ENCODE results near the gene MRO. TPM values are rescaled to one million over a fixed set of nuclear protein-coding genes. Genes with fewer than 3 reads are reported as not detected.
A peak's percentile ranks its signal among the peaks of the same experiment; 100 is the strongest.

MRO gene
- total and polyA plus RNA-seq, 5 donors: 5.2 to 8.7 (median 7.2) TPM

- intact Hi-C loops (cut with DNase I): no loop called here
- Histone ChIP-seq H3K27me3 (ENCODE audit: control insufficient read depth, insufficient read depth) (no peaks in the 10 kb centered on the region), H3K9me3 (ENCODE audit: control insufficient read depth, low read length) (no peaks in the 10 kb centered on the region), H3K4me1 (ENCODE audit: control insufficient read depth, insufficient read depth, low read length) (no peaks in the 10 kb centered on the region), H3K4me3 (ENCODE audit: low read length) (no peak overlapping the region), H3K27ac (ENCODE audit: low read length) (no peak overlapping the region)
- WGBS: 57% methylated on average over 6 of the region's 6 CpGs
- ATAC-seq (peak; percentile 66 to 69), DNase-seq (peak in 2 of 3 donors; percentile 28 to 50)
Observed at GRCh38 chr18:50853863-50854271, 34.1 kb upstream of the MRO start.

DNA sequence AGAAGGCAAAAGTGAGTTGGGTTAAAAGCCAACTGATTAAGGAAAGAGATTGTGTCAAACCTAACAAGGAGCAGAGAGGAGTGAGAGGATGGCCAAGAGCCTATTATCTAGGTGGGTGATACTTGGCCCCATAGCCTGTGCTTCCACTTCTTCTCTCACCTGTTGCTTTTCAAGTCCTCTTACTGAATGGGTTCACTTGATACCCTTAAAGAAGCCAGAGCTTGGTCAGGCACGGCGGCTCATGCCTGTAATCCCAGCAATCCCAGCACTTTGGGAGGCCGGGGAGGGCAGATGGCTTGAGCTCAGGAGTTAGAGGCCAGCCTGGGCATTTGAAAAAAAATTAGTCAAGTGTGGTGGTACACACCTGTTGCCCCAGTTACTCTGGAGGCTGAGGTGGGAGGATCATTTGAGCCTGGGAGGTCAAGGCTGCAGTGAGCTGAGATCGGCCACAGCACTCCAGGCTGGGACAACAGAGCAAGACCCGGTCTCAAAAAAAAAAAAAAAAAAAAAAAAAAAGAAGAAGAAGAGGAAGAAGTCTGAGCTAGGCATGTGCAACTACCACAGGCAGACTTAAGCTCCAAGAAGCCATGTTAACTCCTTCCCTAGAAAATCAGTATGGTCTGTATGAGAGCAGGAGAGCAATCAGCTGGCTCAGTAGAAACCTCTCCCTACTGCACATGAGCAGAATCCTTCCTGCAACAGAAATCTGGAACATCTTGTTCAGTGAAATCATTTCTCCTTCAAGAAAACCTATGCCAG, 30.7 kb upstream of the MRO start:
- Histone ChIP-seq H3K4me1 (ENCODE audit: control insufficient read depth, insufficient read depth, low read length) (no peaks in the 10 kb centered on the region), H3K9me3 (ENCODE audit: control insufficient read depth, low read length) (no peaks in the 10 kb centered on the region), H3K4me3 (ENCODE audit: low read length) (no peak overlapping the region), H3K27ac (ENCODE audit: low read length) (no peak overlapping the region), H3K27me3 (ENCODE audit: control insufficient read depth, insufficient read depth) (no peaks in the 10 kb centered on the region)
- ATAC-seq (no peak), DNase-seq (no peak)
- 97% methylated on average over 5 of the region's 5 CpGs for WGBS
- intact Hi-C loops (cut with DNase I): no loop called here

DNA sequence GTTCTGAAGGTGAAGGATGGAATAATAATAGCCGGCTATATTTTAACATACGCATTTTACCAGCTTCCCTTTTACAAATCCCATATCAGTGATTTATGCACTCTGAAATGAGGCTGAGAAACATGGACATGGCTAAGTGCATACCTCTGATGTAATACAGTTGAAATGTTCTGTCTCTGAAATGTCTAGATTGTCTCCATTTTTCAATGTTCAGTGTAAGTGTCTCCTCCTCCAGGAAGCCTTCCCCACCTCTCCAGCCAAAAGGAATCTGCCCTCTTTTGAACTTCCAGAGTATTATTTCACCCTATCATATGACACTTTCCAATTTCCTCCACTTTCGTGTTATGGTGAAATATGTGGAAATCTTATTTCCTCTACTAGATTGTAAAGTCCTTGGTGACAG, 29.6 kb upstream of the MRO start:
- Histone ChIP-seq H3K27ac (ENCODE audit: low read length) (no peak overlapping the region), H3K4me3 (ENCODE audit: low read length) (no peak overlapping the region), H3K4me1 (ENCODE audit: control insufficient read depth, insufficient read depth, low read length) (no peaks in the 10 kb centered on the region), H3K27me3 (ENCODE audit: control insufficient read depth, insufficient read depth) (no peaks in the 10 kb centered on the region), H3K9me3 (ENCODE audit: control insufficient read depth, low read length) (no peaks in the 10 kb centered on the region)
- DNase-seq: no peak
- intact Hi-C loops (cut with DNase I): no loop called here
- WGBS: 35% methylated on average over 3 of the region's 3 CpGs
- ATAC-seq: no peak

GRCh38 chr18:50848991-50849390, 29.2 kb upstream of the MRO start:
- intact Hi-C loops (cut with DNase I): no loop called here
- no peak overlapping the region for H3K27ac ChIP-seq (ENCODE audit: low read length)
- 80% methylated on average over 1 of the region's 1 CpG for WGBS

GRCh38 chr18:50848061-50848551, 28.3 kb upstream of the MRO start:
- no peak overlapping the region for H3K27ac ChIP-seq (ENCODE audit: low read length)
- 58% methylated on average over 7 of the region's 7 CpGs for WGBS
- ATAC-seq: peak; percentile 43 to 61

More at GRCh38 chr18:50848991-50849390, 29.2 kb upstream of the MRO start:
- no peaks in the 10 kb centered on the region for H3K27me3 ChIP-seq (ENCODE audit: control insufficient read depth, insufficient read depth)
- H3K9me3 ChIP-seq (ENCODE audit: control insufficient read depth, low read length): no peaks in the 10 kb centered on the region
- H3K4me1 ChIP-seq (ENCODE audit: control insufficient read depth, insufficient read depth, low read length): no peaks in the 10 kb centered on the region
- ATAC-seq: no peak
- DNase-seq: no peak
- H3K4me3 ChIP-seq (ENCODE audit: low read length): no peak overlapping the region

GRCh38 chr18:50847192-50847591, 27.4 kb upstream of the MRO start:
- Histone ChIP-seq H3K27ac (ENCODE audit: low read length) (peak overlapping the region; percentile 8), H3K4me1 (ENCODE audit: control insufficient read depth, insufficient read depth, low read length) (no peaks in the 10 kb centered on the region), H3K27me3 (ENCODE audit: control insufficient read depth, insufficient read depth) (no peaks in the 10 kb centered on the region), H3K4me3 (ENCODE audit: low read length) (no peak overlapping the region), H3K9me3 (ENCODE audit: control insufficient read depth, low read length) (no peaks in the 10 kb centered on the region)
- intact Hi-C loops (cut with DNase I): no loop called here
- WGBS: 51% methylated on average over 4 of the region's 4 CpGs
- ATAC-seq: no peak
- DNase-seq: no peak

More at GRCh38 chr18:50848061-50848551, 28.3 kb upstream of the MRO start:
- H3K27me3 ChIP-seq (ENCODE audit: control insufficient read depth, insufficient read depth): no peaks in the 10 kb centered on the region
- no peaks in the 10 kb centered on the region for H3K9me3 ChIP-seq (ENCODE audit: control insufficient read depth, low read length)
- intact Hi-C loops (cut with DNase I): no loop called here
- peak in 1 of 3 donors; percentile 50 for DNase-seq
- H3K4me1 ChIP-seq (ENCODE audit: control insufficient read depth, insufficient read depth, low read length): no peaks in the 10 kb centered on the region
- H3K4me3 ChIP-seq (ENCODE audit: low read length): no peak overlapping the region

- no peak for DNase-seq
- peak overlapping the region; percentile 50 for H3K27ac ChIP-seq (ENCODE audit: low read length)
- H3K27me3 ChIP-seq (ENCODE audit: control insufficient read depth, insufficient read depth): no peaks in the 10 kb centered on the region
- no peak overlapping the region for H3K4me3 ChIP-seq (ENCODE audit: low read length)
- WGBS: 76% methylated on average over 3 of the region's 3 CpGs
- H3K4me1 ChIP-seq (ENCODE audit: control insufficient read depth, insufficient read depth, low read length): peaks cover under 1% of the 10 kb centered on the region
- ATAC-seq: no peak
- intact Hi-C loops (cut with DNase I): no loop called here
- H3K9me3 ChIP-seq (ENCODE audit: control insufficient read depth, low read length): no peaks in the 10 kb centered on the region
Observed at GRCh38 chr18:50844960-50845359, 25.1 kb upstream of the MRO start.

- Histone ChIP-seq H3K4me1 (ENCODE audit: control insufficient read depth, insufficient read depth, low read length) (peaks cover 3% of the 10 kb centered on the region), H3K27ac (ENCODE audit: low read length) (no peak overlapping the region), H3K9me3 (ENCODE audit: control insufficient read depth, low read length) (no peaks in the 10 kb centered on the region), H3K4me3 (ENCODE audit: low read length) (no peak overlapping the region), H3K27me3 (ENCODE audit: control insufficient read depth, insufficient read depth) (no peaks in the 10 kb centered on the region)
- no peak for DNase-seq
- intact Hi-C loops (cut with DNase I): no loop called here
- WGBS: 79% methylated on average over 6 of the region's 6 CpGs
- no peak for ATAC-seq
Observed at GRCh38 chr18:50844554-50844953, 24.7 kb upstream of the MRO start.

DNA sequence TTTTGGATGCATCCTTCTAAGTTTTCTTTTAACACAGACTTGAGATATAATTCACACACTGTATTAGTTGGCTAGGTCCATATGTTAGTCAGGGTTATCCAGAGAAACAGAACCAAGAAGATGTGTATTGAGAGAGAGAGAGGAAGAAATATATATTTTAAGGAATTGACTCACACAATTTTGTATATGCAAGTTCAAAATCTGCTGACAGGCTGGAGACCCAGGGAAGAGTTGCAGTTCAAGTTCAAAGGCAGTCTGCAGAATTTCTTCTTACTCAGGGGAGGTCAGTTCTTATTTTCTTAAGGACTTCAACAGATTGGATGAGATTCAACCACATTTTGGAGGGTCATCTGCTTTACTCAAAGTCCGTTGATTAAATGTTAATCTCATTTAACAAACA, 23.0 kb upstream of the MRO start:
- Histone ChIP-seq H3K4me1 (ENCODE audit: control insufficient read depth, insufficient read depth, low read length) (peaks cover 3% of the 10 kb centered on the region), H3K27ac (ENCODE audit: low read length) (no peak overlapping the region), H3K4me3 (ENCODE audit: low read length) (no peak overlapping the region), H3K27me3 (ENCODE audit: control insufficient read depth, insufficient read depth) (no peaks in the 10 kb centered on the region), H3K9me3 (ENCODE audit: control insufficient read depth, low read length) (no peaks in the 10 kb centered on the region)
- DNase-seq: no peak
- ATAC-seq: no peak
- 1% methylated on average over 1 of the region's 1 CpG for WGBS
- intact Hi-C loops (cut with DNase I): no loop called here

- Histone ChIP-seq H3K4me1 (ENCODE audit: control insufficient read depth, insufficient read depth, low read length) (peaks cover 3% of the 10 kb centered on the region), H3K4me3 (ENCODE audit: low read length) (no peak overlapping the region), H3K27ac (ENCODE audit: low read length) (peak overlapping the region; percentile 70), H3K9me3 (ENCODE audit: control insufficient read depth, low read length) (no peaks in the 10 kb centered on the region), H3K27me3 (ENCODE audit: control insufficient read depth, insufficient read depth) (no peaks in the 10 kb centered on the region)
- intact Hi-C loops (cut with DNase I): no loop called here
- ATAC-seq (peak; percentile 71 to 91), DNase-seq (no peak)
- WGBS: 16% methylated on average over 3 of the region's 3 CpGs
Observed at GRCh38 chr18:50839996-50840395, 20.2 kb upstream of the MRO start.

DNA sequence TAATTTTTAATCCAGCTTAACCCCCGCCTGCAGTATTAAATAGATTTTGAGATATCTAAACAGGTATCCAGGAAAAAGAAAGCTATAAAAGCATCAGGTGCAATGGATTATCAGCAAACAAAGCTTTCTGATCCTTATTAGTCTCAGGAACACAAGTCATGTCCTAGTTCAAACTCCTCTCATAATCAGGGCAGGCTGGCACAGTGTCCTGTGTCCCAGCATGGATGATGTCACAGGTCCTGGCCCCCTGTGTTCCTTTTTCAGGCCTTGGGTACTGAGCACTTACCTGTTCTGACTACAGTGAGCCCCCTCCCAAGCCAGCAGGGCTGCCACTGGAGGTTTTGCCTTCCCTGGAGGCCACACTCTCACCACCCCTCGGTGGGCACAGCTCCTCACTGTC, 19.5 kb upstream of the MRO start:
- Histone ChIP-seq H3K27me3 (ENCODE audit: control insufficient read depth, insufficient read depth) (no peaks in the 10 kb centered on the region), H3K27ac (ENCODE audit: low read length) (no peak overlapping the region), H3K9me3 (ENCODE audit: control insufficient read depth, low read length) (no peaks in the 10 kb centered on the region), H3K4me1 (ENCODE audit: control insufficient read depth, insufficient read depth, low read length) (peaks cover 3% of the 10 kb centered on the region), H3K4me3 (ENCODE audit: low read length) (no peak overlapping the region)
- WGBS: 91% methylated on average over 2 of the region's 2 CpGs
- peak in 1 of 2 donors; percentile 4 for ATAC-seq
- no peak for DNase-seq
- intact Hi-C loops (cut with DNase I): no loop called here
